Measurements from ENCODE around the gene SLC7A1. TPM values are rescaled to one million over a fixed set of nuclear protein-coding genes. Genes with fewer than 3 reads are reported as not detected.
A peak's percentile ranks its signal among the peaks of the same experiment; 100 is the strongest.

SLC7A1 gene
- total RNA-seq, 2 experiments from 2014 or later: 11.3 to 12.3 TPM

DNA sequence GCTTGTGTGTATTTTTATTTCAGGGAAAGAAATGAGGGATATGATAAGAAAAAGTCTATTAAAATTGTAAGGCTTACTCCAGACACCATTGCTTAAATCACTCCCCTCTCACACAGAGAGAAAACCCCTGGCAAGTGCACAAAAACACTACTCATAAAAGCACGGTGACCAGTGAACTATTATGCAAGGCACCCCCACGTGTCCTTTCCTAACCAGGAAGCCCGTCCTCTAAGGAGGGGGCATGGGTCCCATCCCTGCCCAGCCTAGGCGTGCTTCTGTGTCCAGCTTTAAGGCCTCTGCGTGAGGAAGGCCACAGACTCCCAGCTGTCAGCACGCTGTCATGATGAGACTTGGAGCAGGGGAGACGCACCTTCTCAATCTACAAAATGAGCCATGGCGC is 83.5 kb downstream of the SLC7A1 start:
- Histone ChIP-seq H3K4me1 (ENCODE audit: insufficient read depth, low read length) (no peaks in the 10 kb centered on the region), H3K36me3 (ENCODE audit: insufficient read depth, low read length) (peaks cover 47% of the 10 kb centered on the region), H3K4me3 (ENCODE audit: low read length) (no peak overlapping the region), H3K27me3 (ENCODE audit: control insufficient read depth in 1 of 2, insufficient read depth in 2 of 2, low read length in 2 of 2) (no peaks in the 10 kb centered on the region), H3K9me3 (ENCODE audit: control insufficient read depth in 1 of 2, insufficient read depth in 1 of 2, low read length in 2 of 2) (no peaks in the 10 kb centered on the region), H3K27ac (ENCODE audit: low read depth in 1 of 2, low read length in 2 of 2) (no peak overlapping the region)
- Mint-ChIP-seq H3K4me3 (no peak overlapping the region), H3K9me3 (no peaks in the 10 kb centered on the region), H3K4me1 (ENCODE audit: low read depth) (no peaks in the 10 kb centered on the region), H3K36me3 (ENCODE audit: low read depth) (peaks cover 49% of the 10 kb centered on the region), H3K27me3 (no peaks in the 10 kb centered on the region), H3K27ac (peak overlapping the region; percentile 41)
- intact Hi-C loops (cut with DNase I, micrococcal nuclease): no loop called here
- POLR2A ChIA-PET: no interaction called here
- TF ChIP-seq, protein P1, sequence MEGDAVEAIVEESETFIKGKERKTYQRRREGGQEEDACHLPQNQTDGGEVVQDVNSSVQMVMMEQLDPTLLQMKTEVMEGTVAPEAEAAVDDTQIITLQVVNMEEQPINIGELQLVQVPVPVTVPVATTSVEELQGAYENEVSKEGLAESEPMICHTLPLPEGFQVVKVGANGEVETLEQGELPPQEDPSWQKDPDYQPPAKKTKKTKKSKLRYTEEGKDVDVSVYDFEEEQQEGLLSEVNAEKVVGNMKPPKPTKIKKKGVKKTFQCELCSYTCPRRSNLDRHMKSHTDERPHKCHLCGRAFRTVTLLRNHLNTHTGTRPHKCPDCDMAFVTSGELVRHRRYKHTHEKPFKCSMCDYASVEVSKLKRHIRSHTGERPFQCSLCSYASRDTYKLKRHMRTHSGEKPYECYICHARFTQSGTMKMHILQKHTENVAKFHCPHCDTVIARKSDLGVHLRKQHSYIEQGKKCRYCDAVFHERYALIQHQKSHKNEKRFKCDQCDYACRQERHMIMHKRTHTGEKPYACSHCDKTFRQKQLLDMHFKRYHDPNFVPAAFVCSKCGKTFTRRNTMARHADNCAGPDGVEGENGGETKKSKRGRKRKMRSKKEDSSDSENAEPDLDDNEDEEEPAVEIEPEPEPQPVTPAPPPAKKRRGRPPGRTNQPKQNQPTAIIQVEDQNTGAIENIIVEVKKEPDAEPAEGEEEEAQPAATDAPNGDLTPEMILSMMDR (IDR thresholded peaks at IDR 0.05): no peak
- ATAC-seq (ENCODE audit: poor library complexity) (no peak), DNase-seq (no peak)
- CTCF ChIA-PET: no interaction called here

GRCh38 chr13:29511106-29511796 is 84.2 kb downstream of the SLC7A1 start:
- ChIA-PET POLR2A (no interaction called here), CTCF (no interaction called here)

DNA sequence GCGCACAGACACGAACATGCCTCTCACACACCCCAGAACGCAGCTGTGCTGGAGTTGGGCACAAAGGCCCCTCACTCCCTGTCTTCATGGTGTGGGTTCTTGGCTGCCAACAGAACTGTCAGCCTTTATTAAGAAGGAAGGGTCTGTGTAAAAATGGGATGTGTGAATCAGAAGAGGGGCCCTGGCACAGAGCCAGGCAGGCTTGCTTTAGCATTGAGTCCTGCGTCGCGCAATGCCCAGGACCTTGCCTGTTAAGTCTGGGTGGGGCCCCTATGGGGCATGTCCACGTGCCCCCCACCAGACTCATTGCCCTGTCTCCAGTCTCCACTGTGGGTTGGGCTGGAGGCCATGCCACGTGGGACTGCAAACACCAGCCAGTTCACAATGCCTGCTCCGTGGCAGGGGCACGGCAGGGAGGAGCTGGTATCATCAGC is 84.8 kb downstream of the SLC7A1 start:
- no peak for ATAC-seq (ENCODE audit: poor library complexity)
- peaks cover 36% of the 10 kb centered on the region for H3K36me3 Mint-ChIP-seq (ENCODE audit: low read depth)
- Histone ChIP-seq H3K36me3 (ENCODE audit: insufficient read depth, low read length) (peaks cover 33% of the 10 kb centered on the region), H3K27me3 (ENCODE audit: control insufficient read depth in 1 of 2, insufficient read depth in 2 of 2, low read length in 2 of 2) (no peaks in the 10 kb centered on the region), H3K4me1 (ENCODE audit: insufficient read depth, low read length) (no peaks in the 10 kb centered on the region), H3K4me3 (ENCODE audit: low read length) (no peak overlapping the region), H3K9me3 (ENCODE audit: control insufficient read depth in 1 of 2, insufficient read depth in 1 of 2, low read length in 2 of 2) (no peaks in the 10 kb centered on the region), H3K27ac (ENCODE audit: low read depth in 1 of 2, low read length in 2 of 2) (no peak overlapping the region)
- no peak for DNase-seq
- no peaks in the 10 kb centered on the region for H3K27me3 Mint-ChIP-seq
- H3K27ac Mint-ChIP-seq: no peak overlapping the region
- no peak overlapping the region for H3K4me3 Mint-ChIP-seq
- POLR2A ChIA-PET: no interaction called here
- CTCF ChIA-PET: no interaction called here
- no peaks in the 10 kb centered on the region for H3K4me1 Mint-ChIP-seq (ENCODE audit: low read depth)
- TF ChIP-seq, protein P1 (IDR thresholded peaks at IDR 0.05): no peak
- intact Hi-C loops (cut with DNase I, micrococcal nuclease): no loop called here
- no peaks in the 10 kb centered on the region for H3K9me3 Mint-ChIP-seq

More at GRCh38 chr13:29511106-29511796, 84.2 kb downstream of the SLC7A1 start:
- no peak for ATAC-seq (ENCODE audit: poor library complexity)
- Histone ChIP-seq H3K4me1 (ENCODE audit: insufficient read depth, low read length) (no peaks in the 10 kb centered on the region), H3K27ac (ENCODE audit: low read depth in 1 of 2, low read length in 2 of 2) (no peak overlapping the region), H3K27me3 (ENCODE audit: control insufficient read depth in 1 of 2, insufficient read depth in 2 of 2, low read length in 2 of 2) (no peaks in the 10 kb centered on the region), H3K36me3 (ENCODE audit: insufficient read depth, low read length) (peaks cover 39% of the 10 kb centered on the region), H3K9me3 (ENCODE audit: control insufficient read depth in 1 of 2, insufficient read depth in 1 of 2, low read length in 2 of 2) (no peaks in the 10 kb centered on the region), H3K4me3 (ENCODE audit: low read length) (no peak overlapping the region)
- TF ChIP-seq, protein P1 (IDR thresholded peaks at IDR 0.05): no peak
- no peaks in the 10 kb centered on the region for H3K27me3 Mint-ChIP-seq
- H3K4me3 Mint-ChIP-seq: no peak overlapping the region
- intact Hi-C loops (cut with DNase I, micrococcal nuclease): no loop called here
- no peaks in the 10 kb centered on the region for H3K4me1 Mint-ChIP-seq (ENCODE audit: low read depth)
- DNase-seq: no peak
- peaks cover 42% of the 10 kb centered on the region for H3K36me3 Mint-ChIP-seq (ENCODE audit: low read depth)
- H3K27ac Mint-ChIP-seq: peak overlapping the region; percentile 41
- H3K9me3 Mint-ChIP-seq: no peaks in the 10 kb centered on the region

Data from CD4-positive, alpha-beta T cell (primary cell).